Stimulated activated effector memory CD8-positive, alpha-beta T cell treated with anti-CD3 and anti-CD28 coated beads, Interleukin-12 subunit alpha, Interleukin-12 subunit beta, amount 100 ng/mL, for 72 hours (primary cell): ENCODE measurements around the gene GRIP2.
"Not testable (repeated sequence)": the region's sequence is repeated elsewhere in the genome, so short reads cannot be mapped to it uniquely, and the experiment has no call there.

Experiments used
- ATAC-seq: fragments of 150-1000 bp; cut with Tn5 transposase; 2 replicates; pipeline ENCODE4 v1.10.0; 2021
- DNase-seq, 2 donors: peaks; one replicate each; pipeline ENCODE4 v3.0.0; 2021 to 2022; ENCODE audit warnings: low spot score in 2 of 2
- H3K27ac Mint-ChIP-seq: one replicate; pipeline ENCODE4 v1.8.0; 2022; ENCODE audit warnings: mild to moderate bottlenecking, mixed read lengths
- H3K36me3 Mint-ChIP-seq: one replicate; pipeline ENCODE4 v1.8.0; 2022; ENCODE audit warnings: mild to moderate bottlenecking, mixed read lengths
- H3K4me1 Mint-ChIP-seq: one replicate; pipeline ENCODE4 v1.8.0; 2022; ENCODE audit warnings: mixed read lengths
- H3K4me3 Mint-ChIP-seq: one replicate; pipeline ENCODE4 v1.8.0; 2022; ENCODE audit warnings: mild to moderate bottlenecking, mixed read lengths
- H3K9me3 Mint-ChIP-seq: one replicate; pipeline ENCODE4 v1.8.0; 2022; ENCODE audit warnings: mixed read lengths

The GRIP2 gene

DNA sequence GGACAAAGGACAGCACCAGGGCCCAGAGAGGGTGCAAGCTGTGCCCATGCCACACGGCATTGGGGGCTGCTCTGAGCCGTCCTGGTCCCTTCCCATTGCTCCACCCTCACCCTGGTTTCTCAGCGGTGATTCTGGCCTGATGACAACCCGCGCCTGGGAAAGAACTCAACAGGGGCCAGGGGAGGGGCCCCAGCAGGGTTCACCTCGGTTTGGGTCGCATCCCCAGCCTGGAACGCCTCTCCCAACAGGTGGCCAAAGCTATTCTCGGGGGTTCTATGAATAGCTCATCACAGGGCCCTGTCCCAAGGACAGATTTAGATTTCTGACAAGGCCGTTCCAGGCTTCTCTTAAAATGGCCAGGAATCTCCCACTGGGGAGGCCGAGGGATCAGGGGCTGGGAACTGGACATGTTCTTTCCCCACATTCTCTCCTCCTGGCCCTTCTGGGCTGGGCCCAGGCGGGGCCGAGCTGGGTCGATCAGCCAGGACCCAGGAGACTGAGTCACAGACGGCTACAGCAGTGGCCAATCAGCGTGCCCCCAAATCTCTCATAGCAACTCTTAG is 17.9 kb downstream of the GRIP2 start:
- no peak for ATAC-seq
- DNase-seq = no peak
- H3K27ac Mint-ChIP-seq = no peak overlapping the region
- H3K36me3 Mint-ChIP-seq = no peaks in the 10 kb centered on the region
- H3K9me3 Mint-ChIP-seq = no peaks in the 10 kb centered on the region
- H3K4me1 Mint-ChIP-seq = peaks cover 10% of the 10 kb centered on the region
- H3K4me3 Mint-ChIP-seq = no peak overlapping the region

DNA sequence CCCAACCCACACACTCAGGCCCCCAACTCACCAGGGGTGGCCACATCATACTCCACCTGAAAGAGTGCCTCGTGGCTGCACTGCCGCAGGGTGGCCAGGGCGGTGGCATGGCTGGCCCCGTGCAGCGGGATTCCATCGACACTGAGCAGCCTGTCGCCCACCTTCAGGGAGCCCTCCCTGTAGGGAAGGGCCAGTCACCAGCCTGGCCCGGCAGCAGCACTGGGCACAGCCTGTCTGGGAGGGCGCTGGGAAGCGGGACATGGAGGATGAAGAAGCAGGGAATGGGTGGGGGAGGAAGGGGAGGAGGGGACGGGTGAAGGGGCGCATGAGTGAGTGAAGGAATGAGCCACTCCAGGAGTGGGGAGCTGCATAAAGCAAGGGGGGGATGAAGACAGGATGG is 18.5 kb downstream of the GRIP2 start:
- H3K27ac Mint-ChIP-seq = no peak overlapping the region
- DNase-seq (no peak), ATAC-seq (no peak)
- H3K36me3 Mint-ChIP-seq = no peaks in the 10 kb centered on the region
- no peak overlapping the region for H3K4me3 Mint-ChIP-seq
- peaks cover 10% of the 10 kb centered on the region for H3K4me1 Mint-ChIP-seq
- H3K9me3 Mint-ChIP-seq = no peaks in the 10 kb centered on the region

DNA sequence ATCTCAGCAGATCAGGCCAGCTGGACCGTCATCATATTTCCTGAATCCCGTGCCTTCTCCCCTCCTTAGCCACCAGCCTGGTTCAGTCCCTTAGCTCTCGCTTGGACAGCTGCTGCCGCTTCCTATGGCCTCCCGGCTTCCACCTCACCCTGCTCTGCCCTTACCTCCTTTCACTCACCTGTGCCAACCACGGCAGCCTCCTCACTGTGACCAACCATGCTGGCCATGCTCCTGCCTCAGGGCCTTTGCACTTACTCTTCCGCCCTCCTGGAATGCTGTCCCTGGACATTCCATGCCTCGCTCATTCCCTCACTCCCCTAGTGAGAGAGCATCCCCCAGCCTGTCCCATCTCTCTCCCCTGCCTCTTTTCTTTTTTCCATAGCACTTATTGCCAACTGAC is 19.2 kb downstream of the GRIP2 start:
- no peak for ATAC-seq
- Mint-ChIP-seq H3K4me3 (no peak overlapping the region), H3K27ac (no peak overlapping the region), H3K36me3 (no peaks in the 10 kb centered on the region), H3K4me1 (peaks cover 7% of the 10 kb centered on the region), H3K9me3 (no peaks in the 10 kb centered on the region)
- no peak for DNase-seq

DNA sequence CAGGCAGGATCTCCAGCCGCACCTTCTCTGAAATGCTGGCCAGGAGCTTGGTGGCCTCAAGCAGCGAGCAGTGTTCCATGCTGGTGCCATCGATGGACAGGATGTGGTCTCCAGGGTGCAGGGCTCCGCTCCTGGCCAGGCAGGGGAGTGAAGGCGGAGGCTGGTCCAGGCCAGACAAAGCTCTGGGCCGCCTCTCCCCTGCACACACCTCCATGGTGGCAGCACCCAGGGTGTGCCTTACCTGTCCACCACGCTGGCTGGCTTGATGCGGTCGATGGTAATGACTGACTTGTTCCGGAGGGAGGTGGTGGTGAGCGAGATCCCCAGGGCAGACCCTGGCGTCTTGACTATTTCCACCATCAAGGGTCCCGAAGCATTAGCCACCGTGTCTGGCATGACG is 20.0 kb downstream of the GRIP2 start:
- ATAC-seq (no peak), DNase-seq (no peak)
- Mint-ChIP-seq H3K36me3 (no peaks in the 10 kb centered on the region), H3K9me3 (no peaks in the 10 kb centered on the region), H3K27ac (no peak overlapping the region), H3K4me3 (no peak overlapping the region), H3K4me1 (peaks cover 5% of the 10 kb centered on the region)

DNA sequence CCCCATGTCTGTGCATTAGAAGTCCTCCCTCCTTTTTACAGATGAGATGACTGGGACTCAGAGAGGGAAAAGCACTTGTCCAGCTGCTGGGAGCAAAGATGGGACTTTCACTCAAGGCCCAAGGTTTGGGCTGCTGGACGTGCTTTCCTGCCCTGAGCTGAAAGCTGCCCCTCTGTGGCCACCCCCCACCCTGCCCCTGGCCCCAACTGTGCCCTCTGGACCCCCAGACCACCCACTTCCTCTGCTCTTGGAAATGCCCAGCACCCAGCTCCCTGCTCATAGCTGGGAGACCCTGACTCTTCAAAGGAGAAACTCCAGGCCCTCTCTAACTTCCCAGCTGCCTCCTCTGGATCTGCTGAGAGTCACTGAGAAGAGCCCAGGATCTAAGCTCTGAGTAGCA is 20.7 kb downstream of the GRIP2 start:
- Mint-ChIP-seq H3K4me3 (no peak overlapping the region), H3K4me1 (no peaks in the 10 kb centered on the region), H3K27ac (no peak overlapping the region), H3K9me3 (no peaks in the 10 kb centered on the region), H3K36me3 (no peaks in the 10 kb centered on the region)
- no peak for DNase-seq
- no peak for ATAC-seq

DNA sequence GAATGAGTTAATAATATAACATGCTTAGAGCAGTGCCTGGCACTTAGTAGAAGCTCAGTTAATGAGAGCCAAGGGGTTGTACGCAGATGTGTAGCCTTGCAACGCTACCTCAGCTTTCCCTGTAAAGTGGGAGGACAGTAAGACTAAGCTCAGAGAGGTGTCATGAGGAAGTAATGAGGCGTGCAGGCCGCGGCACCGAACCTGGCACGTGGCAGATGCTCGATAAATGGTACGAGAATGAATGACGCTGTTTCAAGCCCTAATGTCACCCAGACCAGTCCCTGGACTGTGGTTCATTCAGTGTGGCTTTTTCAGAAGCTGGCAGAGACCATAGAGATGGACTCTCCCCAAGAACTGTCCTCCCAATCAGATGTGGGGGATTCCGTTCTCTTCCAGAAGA is 21.2 kb downstream of the GRIP2 start:
- DNase-seq (no peak), ATAC-seq (no peak)
- no peaks in the 10 kb centered on the region for H3K4me1 Mint-ChIP-seq
- H3K9me3 Mint-ChIP-seq = no peaks in the 10 kb centered on the region
- H3K4me3 Mint-ChIP-seq = no peak overlapping the region
- no peaks in the 10 kb centered on the region for H3K36me3 Mint-ChIP-seq
- no peak overlapping the region for H3K27ac Mint-ChIP-seq

DNA sequence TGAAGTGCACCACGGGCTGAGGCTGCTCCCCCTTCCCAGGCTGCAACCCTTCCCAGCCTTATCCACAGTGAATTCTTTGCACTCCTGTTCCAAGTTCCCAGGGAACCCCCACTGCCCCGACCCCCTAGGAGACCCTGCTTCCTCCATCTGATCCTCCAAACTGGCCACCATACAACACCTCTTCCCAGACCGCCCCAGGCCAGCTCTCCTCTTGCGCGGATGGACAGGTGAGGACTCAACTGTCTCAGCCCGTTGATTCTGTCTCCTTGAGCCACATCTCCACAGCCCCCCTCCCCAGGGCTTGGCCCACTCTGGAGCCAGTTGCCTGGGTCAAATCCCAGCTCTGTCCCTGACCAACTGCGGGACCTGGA is 21.7 kb downstream of the GRIP2 start:
- Mint-ChIP-seq H3K9me3 (no peaks in the 10 kb centered on the region), H3K36me3 (no peaks in the 10 kb centered on the region), H3K4me1 (no peaks in the 10 kb centered on the region), H3K4me3 (no peak overlapping the region), H3K27ac (no peak overlapping the region)
- ATAC-seq (no peak), DNase-seq (no peak)

DNA sequence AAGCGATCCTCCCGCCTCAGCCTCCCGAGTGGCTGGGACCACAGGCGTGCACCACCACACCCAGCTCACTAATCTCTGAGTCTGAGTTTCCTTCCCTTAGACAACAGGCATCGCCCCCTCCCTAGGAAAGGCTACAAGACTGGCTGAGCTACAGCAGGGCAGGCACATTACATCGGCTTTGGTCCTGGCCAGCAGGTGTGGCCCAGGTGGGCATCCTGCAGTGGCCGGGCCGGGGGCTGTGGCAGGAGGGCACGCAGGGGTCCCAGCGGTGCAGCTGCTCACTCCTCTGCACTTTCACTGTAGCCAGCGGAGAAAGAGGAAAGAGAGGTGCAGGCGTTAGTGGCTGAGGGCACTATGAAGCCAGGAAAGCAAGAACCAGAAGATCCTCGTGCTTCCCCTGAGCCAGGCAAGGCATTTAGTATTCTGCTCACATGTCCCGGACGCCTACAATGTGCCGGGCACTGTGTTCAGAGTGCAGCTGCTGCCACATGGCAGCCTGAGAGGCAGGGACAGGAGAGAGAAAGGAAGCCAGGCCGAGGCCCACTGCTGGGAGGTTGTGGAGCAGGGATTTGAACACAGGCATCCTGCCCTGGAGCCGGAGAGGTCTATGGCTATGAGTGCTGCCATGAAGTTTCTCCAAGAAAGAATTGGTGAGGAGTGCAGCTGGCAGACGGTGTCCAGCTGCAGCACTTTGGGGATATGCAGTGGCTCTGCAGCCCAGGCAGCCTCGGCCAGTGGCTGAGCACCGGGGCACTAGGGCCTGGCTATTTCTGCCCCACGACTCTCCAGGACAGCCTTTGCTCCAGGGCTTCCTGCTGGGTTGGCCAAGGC is 22.3 kb downstream of the GRIP2 start:
- H3K9me3 Mint-ChIP-seq = no peaks in the 10 kb centered on the region
- H3K27ac Mint-ChIP-seq = no peak overlapping the region
- no peak overlapping the region for H3K4me3 Mint-ChIP-seq
- H3K36me3 Mint-ChIP-seq = no peaks in the 10 kb centered on the region
- H3K4me1 Mint-ChIP-seq = no peaks in the 10 kb centered on the region
- no peak for DNase-seq
- ATAC-seq = no peak

DNA sequence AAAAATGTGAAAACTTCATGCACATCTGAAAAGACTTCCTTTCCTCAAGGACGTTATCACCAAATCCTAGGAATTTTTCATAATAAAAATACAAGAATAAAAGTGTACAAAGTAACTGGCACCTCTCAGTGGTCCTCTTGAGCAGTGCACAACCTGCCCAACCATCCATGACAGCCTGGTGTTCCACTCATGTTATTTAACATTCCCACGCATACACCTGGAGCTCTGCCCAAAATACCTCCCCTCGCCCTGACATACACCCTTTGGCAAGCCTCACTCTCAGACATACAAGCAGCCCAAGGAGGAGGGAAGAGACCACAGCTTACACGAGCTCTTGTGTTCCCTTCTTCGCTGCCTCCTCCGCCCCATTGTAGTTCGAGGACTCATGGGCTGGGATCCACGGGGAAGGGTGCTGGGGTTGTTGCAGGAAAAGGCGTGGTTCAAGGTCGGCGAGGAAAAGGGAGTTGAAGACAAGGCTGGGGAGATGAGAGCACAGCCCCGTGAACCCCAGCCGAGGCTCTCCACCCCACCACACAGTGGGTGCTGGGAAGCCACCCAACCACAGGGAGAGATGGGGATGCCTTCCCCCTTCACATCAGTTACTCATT is 23.3 kb downstream of the GRIP2 start:
- DNase-seq (no peak), ATAC-seq (no peak)
- Mint-ChIP-seq H3K4me3 (no peak overlapping the region), H3K9me3 (no peaks in the 10 kb centered on the region), H3K4me1 (no peaks in the 10 kb centered on the region), H3K27ac (no peak overlapping the region), H3K36me3 (no peaks in the 10 kb centered on the region)

DNA sequence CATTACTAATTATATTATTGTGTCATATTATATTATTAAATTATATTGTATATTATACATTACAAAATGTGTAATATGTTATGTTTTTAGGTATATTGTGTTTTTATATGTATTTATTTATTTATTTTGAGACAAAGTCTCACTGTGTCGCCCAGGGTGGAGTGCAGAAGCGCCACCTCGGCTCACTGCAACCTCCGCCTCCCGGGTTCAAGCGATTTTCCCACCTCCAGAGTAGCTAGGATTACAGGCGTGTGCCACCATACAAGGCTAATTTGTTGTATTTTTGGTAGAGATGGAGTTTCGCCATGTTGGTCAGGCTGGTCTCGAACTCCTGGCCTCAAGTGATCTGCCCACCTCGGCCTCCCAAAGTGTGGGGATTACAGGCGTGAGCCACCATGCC is 24.6 kb downstream of the GRIP2 start:
- not testable (repeated sequence) for H3K9me3 Mint-ChIP-seq, H3K27ac Mint-ChIP-seq, H3K36me3 Mint-ChIP-seq, DNase-seq, H3K4me1 Mint-ChIP-seq, H3K4me3 Mint-ChIP-seq, ATAC-seq

DNA sequence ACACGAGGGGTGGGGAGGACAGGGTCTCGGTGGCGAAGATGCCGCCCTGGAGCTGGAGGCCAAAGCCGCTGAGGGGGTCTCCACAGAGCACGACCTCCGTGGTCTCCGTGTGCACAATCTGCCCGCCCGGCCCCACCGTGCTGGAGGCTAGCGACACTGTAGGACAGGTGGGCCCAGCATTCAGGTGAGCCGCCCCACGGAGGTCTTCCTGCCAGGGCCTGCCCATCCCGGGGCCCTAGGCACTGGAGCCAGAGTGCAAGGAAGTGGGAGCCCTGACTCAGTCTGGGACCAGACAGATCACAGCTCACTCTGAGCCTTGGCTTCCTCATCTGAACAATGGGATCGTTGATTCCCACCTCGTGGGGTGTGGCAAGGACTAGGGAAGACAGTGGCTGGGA is 25.8 kb downstream of the GRIP2 start:
- Mint-ChIP-seq H3K36me3 (no peaks in the 10 kb centered on the region), H3K4me1 (no peaks in the 10 kb centered on the region), H3K27ac (no peak overlapping the region), H3K4me3 (no peak overlapping the region), H3K9me3 (no peaks in the 10 kb centered on the region)
- ATAC-seq = no peak
- no peak for DNase-seq

DNA sequence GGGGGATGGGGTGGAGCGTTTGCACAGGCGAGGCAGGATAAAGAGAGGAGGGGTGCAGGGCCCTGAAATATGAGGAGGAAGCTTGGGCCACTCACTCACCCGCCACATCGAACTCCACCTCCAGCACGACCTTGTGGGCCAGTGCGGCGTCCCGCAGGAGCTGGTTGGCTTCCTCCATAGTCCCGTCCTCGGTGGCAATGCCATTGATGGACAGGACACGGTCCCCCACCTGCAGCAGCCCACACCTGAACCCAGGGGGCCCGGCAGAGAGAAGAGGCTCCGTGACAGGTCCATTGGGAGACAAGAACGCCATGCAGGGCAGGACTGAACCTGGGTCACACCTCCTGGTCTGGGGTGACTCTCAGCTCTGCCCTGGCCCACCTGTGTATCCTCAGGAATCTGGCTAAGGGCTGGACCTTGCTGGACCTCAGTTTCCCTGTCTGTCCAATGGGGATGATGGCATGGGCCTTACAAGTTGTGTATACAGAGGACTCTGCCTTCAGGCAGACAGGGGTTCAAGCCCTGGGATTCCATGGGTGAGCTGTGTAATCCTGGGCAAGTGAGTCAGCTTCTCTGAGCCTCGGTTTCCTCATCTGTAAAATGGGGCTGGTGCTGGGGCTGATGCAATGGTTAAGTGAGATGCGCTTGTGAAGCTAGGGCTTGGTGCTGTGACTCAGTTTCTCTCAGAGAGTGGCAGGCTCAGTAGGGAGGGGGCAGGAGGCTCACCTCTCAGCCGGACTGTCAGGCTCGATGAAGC is 26.4 kb downstream of the GRIP2 start:
- Mint-ChIP-seq H3K4me1 (peaks cover under 1% of the 10 kb centered on the region), H3K27ac (no peak overlapping the region), H3K36me3 (no peaks in the 10 kb centered on the region), H3K4me3 (no peak overlapping the region), H3K9me3 (no peaks in the 10 kb centered on the region)
- no peak for DNase-seq
- no peak for ATAC-seq

DNA sequence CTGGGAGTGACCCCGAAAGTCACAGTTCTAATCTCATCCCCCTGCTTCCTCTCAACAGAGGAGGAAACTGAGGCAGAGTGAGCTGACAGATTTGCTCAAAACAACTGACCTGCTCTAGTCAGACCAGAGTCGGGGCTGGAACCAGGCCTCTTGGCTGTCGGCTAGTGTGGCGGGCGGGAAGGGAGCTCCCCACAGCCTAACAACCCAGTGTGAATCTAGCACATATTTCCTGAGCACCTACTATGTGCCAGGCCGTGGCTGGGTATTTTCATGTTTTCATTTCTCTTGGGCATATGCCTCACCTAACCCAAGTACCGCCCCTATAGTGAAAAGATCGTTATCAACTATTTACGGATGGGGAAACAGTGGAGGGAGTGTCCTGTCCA is 27.2 kb downstream of the GRIP2 start:
- ATAC-seq (no peak), DNase-seq (no peak)
- Mint-ChIP-seq H3K36me3 (no peaks in the 10 kb centered on the region), H3K27ac (no peak overlapping the region), H3K4me1 (peaks cover 7% of the 10 kb centered on the region), H3K9me3 (no peaks in the 10 kb centered on the region), H3K4me3 (no peak overlapping the region)

DNA sequence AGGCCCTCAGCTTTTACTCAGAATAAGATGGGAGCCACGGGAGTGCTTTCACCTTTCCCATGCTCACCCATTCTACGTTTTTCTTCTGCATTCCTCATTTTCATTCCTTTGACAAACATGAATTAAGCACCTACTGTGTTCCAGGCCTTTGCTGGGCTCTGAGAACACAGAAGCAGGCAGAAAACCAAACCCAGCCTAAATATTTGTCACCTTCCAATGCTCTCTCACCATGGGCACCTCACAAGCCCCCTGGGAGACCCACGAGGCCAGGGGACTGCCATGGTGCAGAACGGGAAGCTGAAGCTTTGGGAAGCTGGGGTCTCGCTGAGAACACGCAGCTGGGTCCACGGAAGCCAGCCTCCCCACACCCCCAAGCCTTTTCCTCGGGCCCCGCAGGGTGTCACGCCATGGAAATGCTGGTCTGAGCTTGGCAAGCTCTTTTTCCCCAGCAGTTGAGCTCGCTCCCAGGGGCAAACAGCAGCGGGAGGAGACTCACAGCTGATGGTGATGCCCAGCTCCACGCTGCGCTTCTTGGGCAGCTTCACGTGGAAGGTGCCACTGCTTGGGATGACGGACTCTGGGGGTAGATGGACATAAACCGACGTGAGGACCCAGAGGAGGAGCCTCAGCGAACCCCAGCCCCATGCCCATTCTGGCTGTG is 27.7 kb downstream of the GRIP2 start:
- no peaks in the 10 kb centered on the region for H3K9me3 Mint-ChIP-seq
- no peak overlapping the region for H3K27ac Mint-ChIP-seq
- H3K4me1 Mint-ChIP-seq = peaks cover 7% of the 10 kb centered on the region
- ATAC-seq (no peak), DNase-seq (no peak)
- H3K4me3 Mint-ChIP-seq = no peak overlapping the region
- no peaks in the 10 kb centered on the region for H3K36me3 Mint-ChIP-seq

DNA sequence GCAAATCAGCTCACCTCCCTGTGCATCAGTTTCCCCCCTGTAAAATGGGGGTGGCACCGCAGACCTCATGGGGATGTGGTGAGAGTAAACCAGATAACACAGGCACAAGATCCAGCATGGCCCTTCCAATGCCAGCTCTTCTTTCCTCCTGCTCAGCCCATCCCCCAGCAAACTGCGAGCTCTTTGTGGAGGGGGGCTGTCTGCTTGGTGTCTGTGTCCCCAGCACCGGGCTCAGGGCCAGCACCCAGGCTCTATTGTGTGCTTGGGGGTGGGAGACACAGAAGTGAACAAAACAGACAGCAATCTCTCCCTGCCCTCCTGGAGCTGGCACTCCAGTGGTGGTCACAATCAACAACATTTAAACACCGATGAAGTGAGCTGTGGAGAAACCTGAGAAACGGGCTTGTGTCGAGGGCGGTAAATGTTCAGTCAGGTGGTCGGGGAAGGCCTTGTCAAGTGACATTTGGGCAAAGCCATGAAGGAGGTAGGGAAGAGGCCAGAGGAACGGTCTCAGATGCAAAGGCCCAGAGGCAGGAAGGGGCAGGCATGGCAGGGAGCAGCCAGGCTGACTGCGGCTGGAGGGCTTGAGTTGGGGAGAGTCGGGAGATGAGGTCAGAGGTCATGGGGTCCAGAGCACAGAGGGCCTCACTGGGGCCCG is 28.4 kb downstream of the GRIP2 start:
- Mint-ChIP-seq H3K4me1 (peaks cover 7% of the 10 kb centered on the region), H3K27ac (no peak overlapping the region), H3K4me3 (no peak overlapping the region), H3K9me3 (no peaks in the 10 kb centered on the region), H3K36me3 (no peaks in the 10 kb centered on the region)
- ATAC-seq = no peak
- no peak for DNase-seq
